Loucy (cell line): Measurements from ENCODE around the gene CHST12.

Experiments
- CTCF ChIP-seq: fragments of 200-600 bp; sonication (generic); conservative IDR thresholded peaks from 2 replicates; pipeline ENCODE4 v1.5.1; 2014; ENCODE audit warnings: mild to moderate bottlenecking, antibody characterized with exemption, low read length
- EZH2phosphoT487 ChIP-seq: fragments of 200-600 bp; IDR thresholded peaks from 2 replicates; pipeline ENCODE4 v1.6.1; 2018; ENCODE audit warnings: antibody characterized with exemption, mild to moderate bottlenecking, moderate library complexity, borderline replicate concordance

DNA sequence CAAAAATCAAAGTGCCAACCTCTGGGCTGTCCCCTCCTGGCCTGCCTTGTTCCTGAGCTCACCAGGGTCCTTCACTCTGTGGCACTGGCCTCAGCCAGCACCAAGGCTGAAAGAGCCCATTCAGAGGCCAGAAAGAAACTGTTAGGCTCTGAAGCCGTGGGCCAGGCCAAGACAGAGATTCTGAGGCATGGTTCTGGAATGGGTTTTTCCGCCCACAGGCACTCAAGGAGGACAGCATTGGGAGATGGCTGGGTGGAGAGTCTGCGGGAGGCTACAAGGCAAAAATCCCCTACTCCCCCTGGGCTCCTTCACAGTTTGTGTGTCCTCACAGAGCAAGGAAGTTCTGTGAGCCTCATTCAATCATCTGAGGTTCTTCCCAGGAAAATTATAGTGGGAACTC is 41.1 kb downstream of the CHST12 start:
- TF ChIP-seq CTCF (no peak), EZH2phosphoT487 (no peak)
